Measurements from ENCODE around the gene FGD4.

DNA sequence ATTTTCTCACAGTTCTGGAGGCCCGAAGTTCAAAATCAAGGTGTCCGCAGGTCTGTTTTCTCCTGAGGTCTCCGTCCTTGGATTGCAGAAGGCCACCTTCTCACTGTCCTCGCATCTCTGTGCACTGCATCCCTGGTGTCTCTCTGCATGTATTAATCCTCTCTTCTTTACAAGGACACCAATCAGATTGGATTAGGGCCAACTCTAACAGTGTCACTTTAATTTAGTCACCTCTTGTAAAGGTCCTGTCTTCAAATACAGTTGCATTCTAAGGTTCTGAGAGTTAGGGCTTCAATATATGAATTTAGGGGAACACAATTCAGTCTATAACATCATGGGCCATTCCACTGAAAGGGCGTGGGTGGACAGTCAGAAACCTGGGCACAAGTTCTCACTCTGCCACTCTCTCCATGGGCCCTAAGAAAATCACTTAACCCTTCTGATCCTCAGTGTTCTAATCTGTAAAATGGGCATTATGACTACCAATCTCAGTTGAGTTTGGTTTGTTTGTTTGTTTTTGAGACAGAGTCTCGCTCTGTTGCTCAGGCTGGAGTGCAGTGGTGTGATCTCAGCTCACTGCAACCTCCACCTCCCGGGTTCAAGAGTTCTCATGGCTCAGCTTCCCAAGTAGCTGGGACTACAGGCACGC is 41.6 kb upstream of the FGD4 start:
- TF ChIP-seq, protein P1, sequence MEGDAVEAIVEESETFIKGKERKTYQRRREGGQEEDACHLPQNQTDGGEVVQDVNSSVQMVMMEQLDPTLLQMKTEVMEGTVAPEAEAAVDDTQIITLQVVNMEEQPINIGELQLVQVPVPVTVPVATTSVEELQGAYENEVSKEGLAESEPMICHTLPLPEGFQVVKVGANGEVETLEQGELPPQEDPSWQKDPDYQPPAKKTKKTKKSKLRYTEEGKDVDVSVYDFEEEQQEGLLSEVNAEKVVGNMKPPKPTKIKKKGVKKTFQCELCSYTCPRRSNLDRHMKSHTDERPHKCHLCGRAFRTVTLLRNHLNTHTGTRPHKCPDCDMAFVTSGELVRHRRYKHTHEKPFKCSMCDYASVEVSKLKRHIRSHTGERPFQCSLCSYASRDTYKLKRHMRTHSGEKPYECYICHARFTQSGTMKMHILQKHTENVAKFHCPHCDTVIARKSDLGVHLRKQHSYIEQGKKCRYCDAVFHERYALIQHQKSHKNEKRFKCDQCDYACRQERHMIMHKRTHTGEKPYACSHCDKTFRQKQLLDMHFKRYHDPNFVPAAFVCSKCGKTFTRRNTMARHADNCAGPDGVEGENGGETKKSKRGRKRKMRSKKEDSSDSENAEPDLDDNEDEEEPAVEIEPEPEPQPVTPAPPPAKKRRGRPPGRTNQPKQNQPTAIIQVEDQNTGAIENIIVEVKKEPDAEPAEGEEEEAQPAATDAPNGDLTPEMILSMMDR (IDR thresholded peaks at IDR 0.05): no peak
- TF ChIP-seq POLR2A (IDR thresholded peaks at IDR 0.05): no peak
